ENCODE measurements around the gene DHPS.
"Not testable (repeated sequence)": the region's sequence is repeated elsewhere in the genome, so short reads cannot be mapped to it uniquely, and the experiment has no call there.

The DHPS gene

DNA sequence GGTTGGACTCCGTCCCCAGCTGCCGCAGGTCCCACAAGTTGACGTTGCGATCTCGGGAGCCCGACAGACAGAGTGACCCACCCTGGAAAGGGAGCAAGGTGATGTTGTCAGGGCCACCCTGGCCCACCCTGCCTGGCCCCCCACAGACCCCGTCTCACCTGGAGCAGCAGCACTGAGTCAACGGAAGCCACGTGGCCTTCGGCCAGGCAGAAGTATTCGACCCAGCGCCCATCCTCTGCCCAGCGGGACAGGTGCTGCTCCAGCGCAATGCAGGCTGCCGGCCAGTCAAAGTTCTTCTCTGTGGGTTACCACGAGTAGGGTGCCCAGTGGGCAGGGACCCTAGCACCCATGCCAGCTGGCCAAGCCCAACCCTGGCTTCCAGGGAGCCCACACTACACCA lies 13.0 kb upstream of the DHPS start:
- Histone ChIP-seq H3K36me3 (ENCODE audit: control insufficient read depth, insufficient read depth, low read length) (peaks cover 21% of the 10 kb centered on the region), H3K4me3 (ENCODE audit: extremely low read depth, insufficient read depth, low read length, poor library complexity, severe bottlenecking) (no peak overlapping the region), H3K27ac (ENCODE audit: low read depth, low read length, severe bottlenecking) (no peak overlapping the region), H3K9me3 (ENCODE audit: control insufficient read depth, low read length) (no peaks in the 10 kb centered on the region), H3K4me1 (ENCODE audit: control insufficient read depth, insufficient read depth, low read length, poor library complexity, severe bottlenecking) (peaks cover 4% of the 10 kb centered on the region)
- 92 to 95% methylated on average over 15 to 16 of the region's 16 CpGs for WGBS, 2 experiments (ENCODE audit: insufficient coverage in 2 of 2)

DNA sequence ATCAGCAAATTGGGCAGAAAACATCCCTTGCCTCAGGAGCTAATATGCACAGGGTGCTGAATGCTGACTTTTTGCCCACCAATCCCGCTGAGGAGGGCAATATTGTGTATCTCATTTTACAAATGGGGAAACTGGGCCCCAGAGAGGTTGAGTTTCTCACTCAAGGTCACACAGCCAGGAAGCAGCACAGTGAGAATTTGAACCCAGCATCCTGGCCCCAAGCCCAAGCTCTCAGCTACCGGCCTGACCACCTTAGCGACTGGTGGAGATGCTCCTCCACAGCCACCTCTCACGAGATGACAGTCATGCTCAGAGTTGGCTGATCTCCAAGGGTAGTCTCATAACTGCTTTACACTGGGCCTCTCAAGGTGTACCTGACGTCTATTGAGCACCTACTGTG lies 11.3 kb upstream of the DHPS start:
- Histone ChIP-seq H3K4me3 (ENCODE audit: extremely low read depth, insufficient read depth, low read length, poor library complexity, severe bottlenecking) (no peak overlapping the region), H3K4me1 (ENCODE audit: control insufficient read depth, insufficient read depth, low read length, poor library complexity, severe bottlenecking) (peaks cover 4% of the 10 kb centered on the region), H3K9me3 (ENCODE audit: control insufficient read depth, low read length) (no peaks in the 10 kb centered on the region), H3K36me3 (ENCODE audit: control insufficient read depth, insufficient read depth, low read length) (peaks cover 8% of the 10 kb centered on the region), H3K27ac (ENCODE audit: low read depth, low read length, severe bottlenecking) (no peak overlapping the region)
- whole genome bisulfite sequencing, 2 experiments (ENCODE audit: insufficient coverage in 2 of 2): 90 to 100% methylated on average over 4 to 5 of the region's 5 CpGs

DNA sequence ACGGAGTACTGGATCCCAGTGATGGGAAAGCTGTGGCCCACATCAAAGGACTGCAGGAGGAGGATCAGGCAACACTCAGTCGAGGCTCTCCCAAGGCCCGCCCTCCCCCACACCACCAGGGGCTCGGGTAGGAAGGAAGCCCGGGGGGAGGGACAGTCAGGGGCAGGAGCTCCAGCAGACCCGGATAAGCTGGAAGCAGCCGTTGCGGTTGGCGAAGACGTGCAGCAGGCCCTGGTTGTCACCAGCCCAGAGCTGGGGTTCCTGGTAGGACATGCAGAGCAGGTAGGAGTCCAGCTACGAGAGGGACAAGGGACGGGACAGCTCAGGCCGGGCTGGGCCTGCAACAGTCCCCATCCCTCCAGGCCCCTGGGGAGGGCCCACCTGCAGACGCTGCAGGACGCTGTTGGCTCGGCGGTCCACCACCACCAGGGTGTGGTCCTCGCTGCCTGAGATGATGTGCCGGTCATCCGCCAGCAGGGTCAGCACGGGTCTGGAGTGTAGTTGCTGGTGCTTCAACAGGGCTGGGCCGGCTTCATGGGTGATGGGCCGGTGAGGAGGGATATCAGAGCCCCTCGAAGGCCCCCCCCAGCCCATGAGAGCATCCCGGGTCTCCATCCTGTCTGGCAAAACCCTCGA lies 8.0 kb upstream of the DHPS start:
- Histone ChIP-seq H3K4me3 (ENCODE audit: extremely low read depth, insufficient read depth, low read length, poor library complexity, severe bottlenecking) (no peak overlapping the region), H3K27ac (ENCODE audit: low read depth, low read length, severe bottlenecking) (no peak overlapping the region), H3K4me1 (ENCODE audit: control insufficient read depth, insufficient read depth, low read length, poor library complexity, severe bottlenecking) (no peaks in the 10 kb centered on the region), H3K9me3 (ENCODE audit: control insufficient read depth, low read length) (no peaks in the 10 kb centered on the region), H3K36me3 (ENCODE audit: control insufficient read depth, insufficient read depth, low read length) (peaks cover 8% of the 10 kb centered on the region)
- 91 to 96% methylated on average over 17 to 23 of the region's 26 CpGs for WGBS, 2 experiments (ENCODE audit: insufficient coverage in 2 of 2)

DNA sequence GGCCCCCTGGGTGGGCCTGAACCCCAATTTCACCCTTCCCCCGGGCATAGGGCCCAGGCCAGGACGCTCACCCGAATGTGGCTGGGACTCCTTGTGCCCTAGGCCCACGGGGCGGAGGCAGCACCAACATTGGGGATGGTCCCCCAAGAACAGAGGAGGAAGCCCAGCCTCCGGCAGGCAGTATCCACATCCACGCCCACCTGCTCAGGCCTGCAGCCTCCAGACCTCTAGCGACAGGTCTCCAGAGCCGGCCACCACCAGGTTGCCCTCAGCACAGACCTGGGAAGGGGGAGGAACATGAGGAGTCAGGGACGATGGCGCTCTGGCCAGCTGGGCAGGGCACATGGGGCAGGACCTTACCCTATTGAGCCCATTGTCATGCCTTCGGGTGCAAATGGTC lies 7.3 kb upstream of the DHPS start:
- no peaks in the 10 kb centered on the region for H3K9me3 ChIP-seq (ENCODE audit: control insufficient read depth, low read length)
- H3K4me1 ChIP-seq (ENCODE audit: control insufficient read depth, insufficient read depth, low read length, poor library complexity, severe bottlenecking): no peaks in the 10 kb centered on the region
- WGBS, 2 experiments (ENCODE audit: insufficient coverage in 2 of 2): 91 to 96% methylated on average over 9 to 12 of the region's 12 CpGs
- H3K27ac ChIP-seq (ENCODE audit: low read depth, low read length, severe bottlenecking): no peak overlapping the region
- no peak overlapping the region for H3K4me3 ChIP-seq (ENCODE audit: extremely low read depth, insufficient read depth, low read length, poor library complexity, severe bottlenecking)
- peaks cover 8% of the 10 kb centered on the region for H3K36me3 ChIP-seq (ENCODE audit: control insufficient read depth, insufficient read depth, low read length)

DNA sequence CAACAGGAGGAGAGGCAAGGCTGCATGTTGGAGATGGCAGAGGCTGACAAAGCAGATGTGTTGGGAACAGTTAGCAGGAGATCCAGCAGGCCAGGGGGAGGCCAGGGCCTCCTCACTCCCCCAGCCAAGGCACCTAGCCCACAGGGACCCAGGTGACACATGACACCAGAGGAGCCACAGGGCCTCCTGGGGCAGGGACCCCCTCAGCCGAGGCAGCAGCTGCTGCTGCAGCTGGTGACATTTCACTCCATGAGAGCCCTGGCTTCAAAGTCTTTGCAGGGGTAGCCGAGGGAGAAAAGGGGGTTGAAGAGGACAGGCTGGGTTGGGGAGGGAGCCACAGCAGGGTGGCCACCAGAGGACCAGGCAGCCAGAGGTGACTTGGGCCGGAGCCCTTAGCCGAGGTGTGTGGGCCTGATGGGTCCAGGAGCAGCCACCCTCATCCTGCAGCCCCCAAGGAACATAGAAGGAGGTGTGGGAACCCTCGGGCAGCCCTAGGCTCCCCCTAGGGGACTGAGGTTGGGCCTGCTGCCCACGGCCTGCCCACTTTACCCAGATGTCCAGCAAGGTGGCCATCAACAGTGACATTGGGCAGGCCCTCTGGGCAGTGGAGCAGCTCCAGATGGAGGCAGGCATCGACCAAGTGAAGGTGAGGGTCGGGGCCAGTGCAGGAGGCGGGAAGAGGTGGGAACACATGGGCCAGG lies 6.0 kb upstream of the DHPS start, which contains the start of gene GNG14:
GNG14 (plus strand) TSS at position 503 of the 701 bp plus-strand sequence; CDS start at position 554, 51 bp downstream.
- Histone ChIP-seq H3K4me3 (ENCODE audit: extremely low read depth, insufficient read depth, low read length, poor library complexity, severe bottlenecking) (no peak within 1 kb of the TSS), H3K4me1 (ENCODE audit: control insufficient read depth, insufficient read depth, low read length, poor library complexity, severe bottlenecking) (no peaks in the 10 kb centered on the region), H3K9me3 (ENCODE audit: control insufficient read depth, low read length) (no peaks in the 10 kb centered on the region), H3K36me3 (ENCODE audit: control insufficient read depth, insufficient read depth, low read length) (peaks cover 3% of the 10 kb centered on the region), H3K27ac (ENCODE audit: low read depth, low read length, severe bottlenecking) (no peak within 1 kb of the TSS)
- 84 to 89% methylated on average over 7 to 8 of the region's 9 CpGs for WGBS, 2 experiments (ENCODE audit: insufficient coverage in 2 of 2)

DNA sequence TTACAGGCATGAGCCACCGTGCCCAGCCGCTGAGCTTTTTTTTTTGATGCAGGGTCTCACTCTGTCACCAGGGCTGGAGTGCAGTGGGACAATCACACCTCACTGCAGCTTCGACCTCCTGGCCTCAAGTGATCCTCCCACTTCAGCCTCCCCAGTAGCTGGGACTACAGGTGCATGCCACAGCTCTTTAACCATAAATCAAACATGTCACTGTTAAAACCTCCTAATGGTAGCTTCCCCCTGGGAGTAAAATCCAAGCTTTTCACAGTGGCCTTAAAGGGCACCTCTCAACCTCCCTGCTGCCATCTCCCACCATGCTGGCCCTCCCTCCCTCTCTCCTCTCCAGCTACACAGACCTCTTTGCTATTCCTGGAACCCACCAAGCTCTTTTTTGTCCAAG lies 4.2 kb upstream of the DHPS start:
- Histone ChIP-seq H3K9me3 (ENCODE audit: control insufficient read depth, low read length) (no peaks in the 10 kb centered on the region), H3K4me3 (ENCODE audit: extremely low read depth, insufficient read depth, low read length, poor library complexity, severe bottlenecking) (no peak overlapping the region)
- 82 to 85% methylated on average over 3 of the region's 3 CpGs for WGBS, 2 experiments (ENCODE audit: insufficient coverage in 2 of 2)

DNA sequence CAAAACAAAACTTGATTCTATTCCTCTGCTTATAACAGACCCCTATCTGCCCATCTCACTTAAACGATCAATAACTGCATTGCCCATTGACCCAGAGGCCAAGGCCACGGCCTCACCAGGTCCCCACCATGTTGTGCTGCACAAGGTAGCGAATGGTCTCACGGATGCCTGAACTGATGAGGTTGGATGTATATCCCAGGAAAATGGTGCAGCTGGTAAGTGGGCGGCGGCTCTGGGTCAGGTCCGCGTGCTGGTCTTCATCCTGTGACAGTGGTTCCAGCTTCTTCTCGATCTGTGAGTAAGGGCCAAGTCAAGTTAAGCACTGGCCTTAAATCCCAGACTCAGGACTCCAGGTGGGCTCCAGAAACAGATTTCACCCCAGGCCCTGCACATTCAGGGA lies 1.6 kb downstream of the DHPS start:
- Histone ChIP-seq H3K9me3 (ENCODE audit: control insufficient read depth, low read length) (no peaks in the 10 kb centered on the region), H3K4me3 (ENCODE audit: extremely low read depth, insufficient read depth, low read length, poor library complexity, severe bottlenecking) (peak overlapping the region; percentile 85), H3K4me1 (ENCODE audit: control insufficient read depth, insufficient read depth, low read length, poor library complexity, severe bottlenecking) (no peaks in the 10 kb centered on the region), H3K27ac (ENCODE audit: low read depth, low read length, severe bottlenecking) (no peak overlapping the region), H3K36me3 (ENCODE audit: control insufficient read depth, insufficient read depth, low read length) (peaks cover 46% of the 10 kb centered on the region)
- WGBS, 2 experiments (ENCODE audit: insufficient coverage in 2 of 2): 94 to 95% methylated on average over 9 of the region's 9 CpGs

More for the DNA sequence above, 4.2 kb upstream of the DHPS start:
- peaks cover 3% of the 10 kb centered on the region for H3K36me3 ChIP-seq (ENCODE audit: control insufficient read depth, insufficient read depth, low read length)
- no peak overlapping the region for H3K27ac ChIP-seq (ENCODE audit: low read depth, low read length, severe bottlenecking)
- no peaks in the 10 kb centered on the region for H3K4me1 ChIP-seq (ENCODE audit: control insufficient read depth, insufficient read depth, low read length, poor library complexity, severe bottlenecking)

DNA sequence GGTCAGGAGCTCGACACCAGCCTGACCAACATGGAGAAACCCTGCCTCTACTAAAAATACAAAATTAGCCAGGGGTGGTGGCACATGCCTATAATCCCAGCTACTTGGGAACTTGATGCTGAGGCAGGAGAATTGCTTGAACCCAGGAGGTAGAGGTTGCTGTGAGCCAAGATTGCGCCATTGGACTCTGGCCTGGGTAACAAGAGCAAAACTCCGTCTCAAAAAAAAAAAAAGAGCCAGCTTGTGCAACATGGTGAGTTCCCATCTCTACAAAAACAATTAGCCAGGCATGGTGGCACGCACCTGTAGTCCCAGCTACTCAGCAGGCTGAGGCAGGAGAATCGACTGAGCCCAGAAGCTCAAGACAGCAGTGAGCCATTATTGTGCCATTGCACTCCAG lies 3.6 kb downstream of the DHPS start:
- H3K27ac ChIP-seq (ENCODE audit: low read depth, low read length, severe bottlenecking); H3K9me3 ChIP-seq (ENCODE audit: control insufficient read depth, low read length); H3K4me3 ChIP-seq (ENCODE audit: extremely low read depth, insufficient read depth, low read length, poor library complexity, severe bottlenecking); H3K4me1 ChIP-seq (ENCODE audit: control insufficient read depth, insufficient read depth, low read length, poor library complexity, severe bottlenecking): not testable (repeated sequence)
- peaks cover 58% of the 10 kb centered on the region for H3K36me3 ChIP-seq (ENCODE audit: control insufficient read depth, insufficient read depth, low read length)
- 92 to 96% methylated on average over 4 of the region's 5 CpGs for WGBS, 2 experiments (ENCODE audit: insufficient coverage in 2 of 2)

DNA sequence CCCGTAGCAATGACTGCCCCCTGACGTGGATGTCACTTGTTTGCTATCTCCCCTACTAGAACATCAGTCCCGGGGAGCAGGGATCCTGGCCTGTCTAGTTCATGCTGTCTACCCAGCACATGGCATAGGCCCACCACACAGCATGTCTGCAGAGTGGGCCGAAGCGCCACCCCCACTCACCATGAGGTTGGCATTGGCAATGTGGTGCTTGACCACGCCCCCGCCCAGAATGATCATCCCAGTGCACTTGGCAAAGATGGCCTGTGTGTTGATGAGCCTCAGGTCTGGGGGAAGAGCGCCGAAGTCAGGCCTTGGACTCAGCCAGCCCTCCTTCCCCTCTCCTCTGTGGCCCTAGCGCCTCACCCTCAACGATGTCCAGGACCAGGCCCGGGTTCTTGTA lies 4.8 kb downstream of the DHPS start:
- Histone ChIP-seq H3K4me3 (ENCODE audit: extremely low read depth, insufficient read depth, low read length, poor library complexity, severe bottlenecking) (no peak overlapping the region), H3K36me3 (ENCODE audit: control insufficient read depth, insufficient read depth, low read length) (peaks cover 63% of the 10 kb centered on the region), H3K4me1 (ENCODE audit: control insufficient read depth, insufficient read depth, low read length, poor library complexity, severe bottlenecking) (no peaks in the 10 kb centered on the region), H3K27ac (ENCODE audit: low read depth, low read length, severe bottlenecking) (no peak overlapping the region), H3K9me3 (ENCODE audit: control insufficient read depth, low read length) (no peaks in the 10 kb centered on the region)
- WGBS, 2 experiments (ENCODE audit: insufficient coverage in 2 of 2): 87 to 94% methylated on average over 9 to 10 of the region's 12 CpGs

DNA sequence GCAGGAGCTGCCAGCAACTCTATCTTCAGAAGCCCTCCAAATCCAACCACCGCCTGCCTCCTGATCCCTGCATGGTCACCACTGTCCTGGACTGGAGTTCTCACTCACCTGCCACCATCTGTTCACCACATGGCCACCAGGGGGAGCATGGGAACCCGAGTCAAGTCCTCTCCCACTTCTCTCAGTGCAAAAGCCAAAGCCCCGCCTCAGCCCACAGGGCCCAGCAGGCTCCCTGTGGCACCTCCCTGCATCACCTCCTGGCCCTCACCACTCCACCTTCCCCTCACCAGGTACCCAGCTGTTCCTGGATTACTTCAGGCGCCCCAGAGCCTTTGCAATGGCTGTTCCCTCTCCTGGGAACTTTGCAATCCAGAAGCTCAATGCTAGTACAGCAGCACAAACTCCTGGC lies 5.3 kb downstream of the DHPS start:
- Histone ChIP-seq H3K36me3 (ENCODE audit: control insufficient read depth, insufficient read depth, low read length) (peaks cover 63% of the 10 kb centered on the region), H3K4me3 (ENCODE audit: extremely low read depth, insufficient read depth, low read length, poor library complexity, severe bottlenecking) (no peak overlapping the region), H3K9me3 (ENCODE audit: control insufficient read depth, low read length) (no peaks in the 10 kb centered on the region), H3K4me1 (ENCODE audit: control insufficient read depth, insufficient read depth, low read length, poor library complexity, severe bottlenecking) (no peaks in the 10 kb centered on the region), H3K27ac (ENCODE audit: low read depth, low read length, severe bottlenecking) (no peak overlapping the region)
- 34 to 40% methylated on average over 4 of the region's 4 CpGs for WGBS, 2 experiments (ENCODE audit: insufficient coverage in 2 of 2)

DNA sequence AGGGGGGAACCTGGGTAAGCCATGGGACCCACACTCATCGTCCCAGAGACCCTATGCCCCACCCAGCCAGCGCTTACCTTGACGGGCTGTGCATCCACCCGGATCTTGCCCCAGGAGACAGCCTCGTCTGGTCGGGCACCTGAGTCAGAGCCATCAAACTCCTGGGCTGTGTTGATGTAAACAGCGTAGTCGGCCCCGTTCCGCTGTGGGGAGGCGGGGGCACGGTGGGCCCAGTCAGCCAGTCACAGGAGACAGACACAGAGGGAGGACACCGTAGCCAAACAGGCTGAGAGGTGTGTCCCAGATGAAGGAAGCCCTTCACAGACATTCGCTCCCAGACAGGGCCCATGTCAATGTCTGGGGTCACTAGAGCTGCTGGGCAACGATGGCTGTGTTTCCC lies 5.7 kb downstream of the DHPS start:
- Histone ChIP-seq H3K4me3 (ENCODE audit: extremely low read depth, insufficient read depth, low read length, poor library complexity, severe bottlenecking) (no peak overlapping the region), H3K4me1 (ENCODE audit: control insufficient read depth, insufficient read depth, low read length, poor library complexity, severe bottlenecking) (no peaks in the 10 kb centered on the region), H3K36me3 (ENCODE audit: control insufficient read depth, insufficient read depth, low read length) (peaks cover 63% of the 10 kb centered on the region), H3K9me3 (ENCODE audit: control insufficient read depth, low read length) (no peaks in the 10 kb centered on the region), H3K27ac (ENCODE audit: low read depth, low read length, severe bottlenecking) (no peak overlapping the region)
- WGBS, 2 experiments (ENCODE audit: insufficient coverage in 2 of 2): 96% methylated on average over 13 to 15 of the region's 15 CpGs

Measured in mesodermal cell (in vitro differentiated cells).